Erythroblast (primary cell): ENCODE measurements around the gene PAM16.

Source experiments
- GATA1 ChIP-seq: IDR thresholded peaks from 2 replicates; pipeline ENCODE4 v1.6.1; 2011; ENCODE audit warnings: low read depth, mild to moderate bottlenecking, control low read depth, low read length, moderate library complexity
- POLR2A ChIP-seq: IDR thresholded peaks from 2 replicates; pipeline ENCODE4 v1.6.1; 2011; ENCODE audit warnings: mild to moderate bottlenecking, low read length

- TF ChIP-seq POLR2A (no peak), GATA1 (no peak)
Observed at GRCh38 chr16:4399001-4399730, 48.0 kb upstream of the PAM16 start.
